ENCODE measurements around the gene MARCHF9.

Gene MARCHF9

GRCh38 chr12:57752668-57753000 is 2.3 kb upstream of the MARCHF9 start:
- TF ChIP-seq GATA3 (IDR thresholded peaks at IDR 0.05; ENCODE audit: low read depth, low read length), result no peak

GRCh38 chr12:57753756-57754337 is 1.1 kb upstream of the MARCHF9 start:
- no peak for TF ChIP-seq GATA2 (IDR thresholded peaks at IDR 0.05; ENCODE audit: low read depth, low read length)
- no peak for TF ChIP-seq GATA3 (IDR thresholded peaks at IDR 0.05; ENCODE audit: low read depth, low read length)

- TF ChIP-seq GATA2 (IDR thresholded peaks at IDR 0.05; ENCODE audit: low read depth, low read length), result no peak
- TF ChIP-seq GATA3 (IDR thresholded peaks at IDR 0.05; ENCODE audit: low read depth, low read length), result no peak
Measured at GRCh38 chr12:57755194-57755453, 221 bp downstream of the MARCHF9 start.

GRCh38 chr12:57755454-57756372 is 810 bp downstream of the MARCHF9 start:
- TF ChIP-seq GATA2 (IDR thresholded peaks at IDR 0.05; ENCODE audit: low read depth, low read length), result no peak
- TF ChIP-seq GATA3 (IDR thresholded peaks at IDR 0.05; ENCODE audit: low read depth, low read length), result no peak

DNA sequence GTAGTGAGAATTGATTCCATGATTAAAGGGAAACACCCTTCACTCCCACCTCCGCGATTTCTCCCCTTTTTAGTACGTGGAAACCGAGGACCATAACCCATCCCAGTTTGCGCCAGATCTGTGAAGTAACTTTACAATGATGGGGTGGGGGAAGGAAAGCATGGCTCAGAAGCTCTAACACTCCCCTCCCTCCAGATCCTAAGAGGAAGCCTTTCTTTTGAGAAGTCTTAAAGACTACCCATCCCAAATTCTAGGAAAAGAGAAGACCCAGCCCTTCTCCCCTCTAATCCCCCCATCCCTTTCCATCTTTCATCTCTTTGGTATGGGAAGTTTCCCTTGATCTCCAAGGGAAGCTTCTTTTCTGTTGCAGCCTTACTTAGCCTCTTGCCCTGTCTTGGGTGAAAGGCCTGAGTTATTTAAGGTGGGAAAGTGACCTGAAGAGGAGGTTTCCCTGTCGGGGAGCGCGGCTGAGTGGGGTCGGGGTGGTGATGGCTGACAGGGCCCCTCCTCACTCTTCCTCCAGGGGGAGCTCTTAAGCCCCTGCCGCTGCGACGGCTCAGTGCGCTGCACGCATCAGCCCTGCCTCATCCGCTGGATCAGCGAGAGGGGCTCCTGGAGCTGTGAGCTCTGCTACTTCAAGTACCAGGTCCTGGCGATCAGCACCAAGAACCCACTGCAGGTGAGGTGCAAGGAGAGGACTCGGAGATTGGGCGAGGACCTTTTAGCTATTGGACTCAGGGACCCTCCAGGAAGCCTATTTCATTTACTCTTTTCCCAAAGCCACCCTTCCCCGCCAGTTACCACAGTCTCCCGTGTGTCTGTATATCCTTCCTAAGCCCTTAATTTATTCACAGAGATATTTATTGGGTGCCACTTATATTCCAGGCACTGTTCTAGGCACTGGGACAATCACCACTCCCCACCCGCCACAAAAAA is 1.8 kb downstream of the MARCHF9 start:
- TF ChIP-seq GATA3 (IDR thresholded peaks at IDR 0.05; ENCODE audit: low read depth, low read length), result no peak
- no peak for TF ChIP-seq GATA2 (IDR thresholded peaks at IDR 0.05; ENCODE audit: low read depth, low read length)

DNA sequence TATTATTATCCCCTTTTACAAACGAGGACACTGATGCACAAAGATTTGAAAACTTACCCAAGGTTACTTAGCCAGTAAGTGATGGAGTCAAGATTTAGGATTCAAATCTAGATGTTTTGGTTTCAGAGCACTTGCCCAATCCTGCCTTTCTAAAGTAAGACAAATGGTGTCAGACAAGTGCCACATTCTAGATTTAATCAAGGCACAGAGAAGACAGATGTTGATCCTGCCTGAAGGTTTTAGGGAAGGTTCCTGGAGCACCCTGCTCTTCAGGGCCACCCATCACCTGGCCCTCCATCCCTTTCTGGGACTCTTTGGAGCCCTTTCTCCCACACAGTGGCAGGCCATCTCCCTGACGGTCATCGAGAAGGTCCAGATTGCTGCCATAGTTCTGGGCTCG is 2.9 kb downstream of the MARCHF9 start:
- TF ChIP-seq GATA3 (IDR thresholded peaks at IDR 0.05; ENCODE audit: low read depth, low read length) (no peak), GATA2 (IDR thresholded peaks at IDR 0.05; ENCODE audit: low read depth, low read length) (no peak)

DNA sequence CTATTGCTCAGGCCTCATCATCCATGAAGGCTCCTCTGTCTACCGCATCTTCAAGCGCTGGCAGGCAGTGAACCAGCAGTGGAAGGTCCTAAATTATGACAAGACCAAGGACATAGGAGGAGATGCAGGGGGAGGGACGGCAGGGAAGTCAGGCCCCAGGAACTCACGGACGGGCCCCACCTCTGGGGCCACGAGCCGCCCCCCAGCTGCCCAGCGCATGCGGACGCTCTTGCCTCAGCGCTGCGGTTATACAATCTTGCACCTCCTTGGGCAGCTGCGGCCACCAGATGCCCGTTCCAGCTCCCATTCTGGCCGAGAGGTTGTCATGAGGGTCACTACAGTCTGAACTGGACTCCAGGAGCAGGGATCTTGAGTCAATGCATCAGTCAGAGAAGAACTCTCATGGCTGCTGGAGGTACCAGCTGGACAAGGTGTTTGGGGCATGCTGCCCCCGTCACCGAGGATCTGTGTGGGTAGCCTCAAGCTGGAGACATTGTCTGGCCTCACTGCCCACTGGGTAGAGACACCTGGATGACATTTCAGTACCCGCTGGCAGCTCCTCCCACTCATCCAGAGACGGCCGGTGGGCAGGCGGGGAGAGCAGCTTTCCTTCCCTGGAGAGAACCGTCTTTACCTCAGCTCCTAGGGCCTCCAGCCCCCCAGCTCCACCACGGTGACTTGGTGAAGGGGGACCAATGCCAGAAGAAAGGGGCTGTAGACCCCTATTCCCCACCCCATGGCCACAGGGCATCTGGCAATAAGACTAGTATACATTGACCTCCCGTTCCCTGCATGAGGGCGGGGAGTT is 3.9 kb downstream of the MARCHF9 start:
- TF ChIP-seq GATA2 (IDR thresholded peaks at IDR 0.05; ENCODE audit: low read depth, low read length) (no peak), GATA3 (IDR thresholded peaks at IDR 0.05; ENCODE audit: low read depth, low read length) (no peak)

- TF ChIP-seq GATA2 (IDR thresholded peaks at IDR 0.05; ENCODE audit: low read depth, low read length) (no peak), GATA3 (IDR thresholded peaks at IDR 0.05; ENCODE audit: low read depth, low read length) (no peak)
Measured at GRCh38 chr12:57759360-57759980, 4.6 kb downstream of the MARCHF9 start.

DNA sequence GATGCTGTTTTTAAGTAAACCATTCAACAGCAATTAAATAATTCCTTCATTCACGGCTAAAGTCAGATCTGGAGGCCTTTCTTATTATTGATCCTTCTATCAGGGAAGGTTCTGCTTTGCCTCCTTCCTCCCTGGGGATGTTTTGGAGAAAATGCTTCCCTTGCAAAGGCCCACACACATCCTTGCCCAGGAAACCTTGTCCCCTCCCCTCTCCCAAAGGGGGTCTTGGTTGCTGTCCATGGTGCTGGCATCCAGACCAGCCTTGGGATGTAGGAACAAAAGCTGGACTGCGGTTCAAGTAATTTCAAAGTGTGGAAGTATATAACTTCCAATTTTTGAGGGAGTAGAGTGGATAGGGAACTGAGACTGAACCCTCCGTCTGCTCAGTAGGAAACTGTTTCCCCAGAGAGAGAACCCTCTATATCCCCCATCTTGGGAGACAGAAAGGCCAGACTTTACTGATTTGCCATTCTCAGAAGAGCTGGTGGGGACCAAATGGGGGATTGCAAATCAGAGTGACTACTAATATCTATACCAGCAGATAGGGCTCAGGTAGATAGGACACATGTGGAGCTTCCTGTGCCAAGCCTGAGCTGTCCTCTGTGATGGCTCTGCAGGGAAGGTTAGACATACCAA is 5.6 kb downstream of the MARCHF9 start:
- no peak for TF ChIP-seq GATA2 (IDR thresholded peaks at IDR 0.05; ENCODE audit: low read depth, low read length)
- TF ChIP-seq GATA3 (IDR thresholded peaks at IDR 0.05; ENCODE audit: low read depth, low read length), result no peak

GRCh38 chr12:57761391-57761998 is 6.6 kb downstream of the MARCHF9 start:
- TF ChIP-seq GATA3 (IDR thresholded peaks at IDR 0.05; ENCODE audit: low read depth, low read length), result no peak
- TF ChIP-seq GATA2 (IDR thresholded peaks at IDR 0.05; ENCODE audit: low read depth, low read length), result no peak

GRCh38 chr12:57762463-57762862 is 7.6 kb downstream of the MARCHF9 start:
- no peak for TF ChIP-seq GATA3 (IDR thresholded peaks at IDR 0.05; ENCODE audit: low read depth, low read length)
- TF ChIP-seq GATA2 (IDR thresholded peaks at IDR 0.05; ENCODE audit: low read depth, low read length), result no peak

GRCh38 chr12:57763881-57764661 is 9.2 kb downstream of the MARCHF9 start:
- TF ChIP-seq GATA3 (IDR thresholded peaks at IDR 0.05; ENCODE audit: low read depth, low read length), result no peak
- no peak for TF ChIP-seq GATA2 (IDR thresholded peaks at IDR 0.05; ENCODE audit: low read depth, low read length)
